Measurements from ENCODE around the gene NEK4. TPM values are rescaled to one million over a fixed set of nuclear protein-coding genes. Genes with fewer than 3 reads are reported as not detected.

Gene NEK4
- total RNA-seq, 4 donors from 2014 or later = 16.4 to 25.6 (median 22.4) TPM

- DNase-seq (no peak), ATAC-seq (no peak)
- Histone ChIP-seq H3K9me3 (no peaks in the 10 kb centered on the region), H3K27ac (no peak overlapping the region), H3K27me3 (no peaks in the 10 kb centered on the region), H3K4me3 (no peak overlapping the region), H3K36me3 (no peaks in the 10 kb centered on the region), H3K4me1 (peaks cover 0 to 6% of the 10 kb centered on the region in 2 donors)
- TF ChIP-seq POLR2A (IDR thresholded peaks at IDR 0.05) = no peak
- no peak for TF ChIP-seq CTCF (IDR thresholded peaks at IDR 0.05 in 4 of 5, conservative IDR thresholded peaks at IDR 0.05 in 1 of 5)
- intact Hi-C loops (cut with DNase I; ENCODE audit: low total_unique reads) (no loop called here), in situ Hi-C loops (cut with MboI; ENCODE audit: low sequenced_read_pairs in 4 of 4) (no loop called here)
Measured at GRCh38 chr3:52795298-52795900, 24.7 kb upstream of the NEK4 start.

GRCh38 chr3:52794612-52795099 lies 23.9 kb upstream of the NEK4 start, which contains the start of gene ITIH3:
TSS of gene ITIH3 (plus strand) at chr3:52794796. CDS start at chr3:52794804, 8 bp downstream.
- Histone ChIP-seq H3K27ac (no peak within 1 kb of the TSS), H3K9me3 (no peaks in the 10 kb centered on the region), H3K4me1 (no peaks in the 10 kb centered on the region), H3K27me3 (no peaks in the 10 kb centered on the region), H3K4me3 (no peak within 1 kb of the TSS), H3K36me3 (no peaks in the 10 kb centered on the region)
- intact Hi-C loops (cut with DNase I; ENCODE audit: low total_unique reads) (no loop called here), in situ Hi-C loops (cut with MboI; ENCODE audit: low sequenced_read_pairs in 4 of 4) (no loop called here)
- TF ChIP-seq POLR2A (IDR thresholded peaks at IDR 0.05) = no peak
- no peak for TF ChIP-seq CTCF (IDR thresholded peaks at IDR 0.05 in 4 of 5, conservative IDR thresholded peaks at IDR 0.05 in 1 of 5)
- no peak for ATAC-seq
- DNase-seq = no peak

GRCh38 chr3:52793702-52794611 lies 23.2 kb upstream of the NEK4 start:
- in situ Hi-C loops (cut with MboI; ENCODE audit: low sequenced_read_pairs in 4 of 4) (no loop called here), intact Hi-C loops (cut with DNase I; ENCODE audit: low total_unique reads) (no loop called here)
- no peak for DNase-seq
- Histone ChIP-seq H3K36me3 (no peaks in the 10 kb centered on the region), H3K27me3 (no peaks in the 10 kb centered on the region), H3K9me3 (no peaks in the 10 kb centered on the region), H3K4me1 (no peaks in the 10 kb centered on the region), H3K27ac (no peak overlapping the region), H3K4me3 (no peak overlapping the region)
- TF ChIP-seq POLR2A (IDR thresholded peaks at IDR 0.05) (no peak), CTCF (IDR thresholded peaks at IDR 0.05 in 4 of 5, conservative IDR thresholded peaks at IDR 0.05 in 1 of 5) (no peak)
- ATAC-seq = no peak

- Histone ChIP-seq H3K27me3 (no peaks in the 10 kb centered on the region), H3K4me1 (no peaks in the 10 kb centered on the region), H3K9me3 (no peaks in the 10 kb centered on the region), H3K36me3 (no peaks in the 10 kb centered on the region), H3K4me3 (no peak overlapping the region), H3K27ac (no peak overlapping the region)
- no peak for DNase-seq
- no peak for TF ChIP-seq POLR2A (IDR thresholded peaks at IDR 0.05)
- no peak for TF ChIP-seq CTCF (IDR thresholded peaks at IDR 0.05 in 4 of 5, conservative IDR thresholded peaks at IDR 0.05 in 1 of 5)
- in situ Hi-C loops (cut with MboI; ENCODE audit: low sequenced_read_pairs in 4 of 4) = no loop called here
- ATAC-seq = no peak
- intact Hi-C loops (cut with DNase I; ENCODE audit: low total_unique reads) = no loop called here
Measured at GRCh38 chr3:52792961-52793695, 22.4 kb upstream of the NEK4 start.
